HepG2 (cell line): Measurements from ENCODE around the gene FGD4. TPM values are rescaled to one million over a fixed set of nuclear protein-coding genes. Genes with fewer than 3 reads are reported as not detected.

Experiments
- ADNP ChIP-seq: sonication (generic); formaldehyde crosslinking; IDR thresholded peaks from 2 replicates; pipeline ENCODE4 v1.4.0; 2020; ENCODE audit warnings: missing genetic modification reagents
- CEBPB ChIP-seq: IDR thresholded peaks from 2 replicates; pipeline ENCODE4 v1.6.1; 2011; ENCODE audit warnings: low read depth, low read length, improper control_type of control experiment, borderline replicate concordance
- DNMT1 ChIP-seq: sonication (generic); formaldehyde crosslinking; IDR thresholded peaks from 2 replicates; pipeline ENCODE4 v1.5.1; 2020; ENCODE audit warnings: mild to moderate bottlenecking, missing genetic modification reagents
- NFATC3 ChIP-seq: sonication (generic); formaldehyde crosslinking; IDR thresholded peaks from 2 replicates; pipeline ENCODE4 v1.5.1; 2020; ENCODE audit warnings: mild to moderate bottlenecking, missing genetic modification reagents
- NFE2L2 ChIP-seq: fragments of 150-350 bp; IDR thresholded peaks from 2 replicates; pipeline ENCODE4 v1.6.1; 2014; ENCODE audit warnings: low read length
- PRDM10 ChIP-seq: sonication (generic); formaldehyde crosslinking; IDR thresholded peaks from 2 replicates; pipeline ENCODE4 v1.4.0; 2020; ENCODE audit warnings: low read depth, missing genetic modification reagents
- SNRNP70 ChIP-seq: fragments of 200-400 bp; formaldehyde crosslinking; IDR thresholded peaks from 2 replicates; pipeline ENCODE4 v1.6.1; 2017; ENCODE audit warnings: mild to moderate bottlenecking, low read depth, low read length, moderate library complexity
- SPEN ChIP-seq: sonication (generic); formaldehyde crosslinking; IDR thresholded peaks from 2 replicates; pipeline ENCODE4 v1.5.1; 2020; ENCODE audit warnings: low read depth, mild to moderate bottlenecking, missing genetic modification reagents
- XBP1 ChIP-seq: sonication (generic); formaldehyde crosslinking; IDR thresholded peaks from 2 replicates; pipeline ENCODE4 v1.5.0; 2020; ENCODE audit warnings: missing genetic modification reagents
- ZFY ChIP-seq: sonication (generic); formaldehyde crosslinking; IDR thresholded peaks from 2 replicates; pipeline ENCODE4 v1.4.0; 2020; ENCODE audit warnings: missing genetic modification reagents
- ZNF280B ChIP-seq: sonication (generic); formaldehyde crosslinking; IDR thresholded peaks from 2 replicates; pipeline ENCODE4 v1.5.0; 2020; ENCODE audit warnings: missing genetic modification reagents, mild to moderate bottlenecking, borderline replicate concordance
- ZNF503 ChIP-seq: sonication (generic); formaldehyde crosslinking; IDR thresholded peaks from 2 replicates; pipeline ENCODE4 v1.4.0; 2020; ENCODE audit warnings: missing genetic modification reagents
- ZNF557 ChIP-seq: sonication (generic); formaldehyde crosslinking; IDR thresholded peaks from 2 replicates; pipeline ENCODE4 v1.4.0; 2020; ENCODE audit warnings: missing genetic modification reagents
- ZXDC ChIP-seq: sonication (generic); formaldehyde crosslinking; IDR thresholded peaks from 2 replicates; pipeline ENCODE4 v1.5.0; 2020; ENCODE audit warnings: mild to moderate bottlenecking, missing genetic modification reagents
- polyA plus RNA-seq, 8 experiments: library from polyadenylated mRNA; depleted of rRNA in 3 of 8; stranded (reverse) in 7 of 8; unstranded in 1 of 8; fragments of >200 nt; fragmentation: Illumina TruSeq in 4 of 8; extraction: Trizol in 4 of 8; gene quantifications; 2 replicates each; pipeline versions ENCODE4 v1.2.1 to v1.2.3, GENCODE V29; 2011 to 2016; ENCODE audit warnings: low read depth in 4 of 8, missing spikeins in 1 of 8, mixed read lengths in 1 of 8; ENCODE audit not compliant: insufficient read depth in 1 of 8
- total RNA-seq, 5 experiments: library from RNA; depleted of rRNA; stranded (reverse); fragments of >200 nt; fragmentation: Illumina TruSeq; extraction: Trizol; gene quantifications; 2 replicates each; pipeline ENCODE4 v1.2.3, GENCODE V29; 2016; ENCODE audit warnings: low read depth in 1 of 5
- TF ChIP-seq, protein P1 (sequence below): sonication (generic); formaldehyde crosslinking; IDR thresholded peaks from 2 replicates; pipeline ENCODE4 v1.5.0; 2020; ENCODE audit warnings: missing genetic modification reagents
- TF ChIP-seq, protein P2 (sequence below): IDR thresholded peaks from 2 replicates; pipeline ENCODE4 v1.6.1; 2018; ENCODE audit warnings: missing genetic modification reagents

Gene FGD4
- total and polyA plus RNA-seq, 2 of the 13 experiments (the other 11 are each of a cell fraction or from before 2014, with no cell fraction given) = 4.6 to 6.6 TPM

GRCh38 chr12:32399370-32400113 is at the start of gene FGD4 (continued):
- TF ChIP-seq NFATC3 (CRISPR knock-in tag) = no peak
- TF ChIP-seq ZNF557 (CRISPR knock-in tag) = 0 out of 2 replicates have a peak, but pooled peaks have one; percentile 46
- no peak for TF ChIP-seq DNMT1 (CRISPR knock-in tag)
- TF ChIP-seq ZFY (CRISPR knock-in tag) = peak; percentile 24; the same call in 1 of the 2 replicates
- TF ChIP-seq, protein P1, sequence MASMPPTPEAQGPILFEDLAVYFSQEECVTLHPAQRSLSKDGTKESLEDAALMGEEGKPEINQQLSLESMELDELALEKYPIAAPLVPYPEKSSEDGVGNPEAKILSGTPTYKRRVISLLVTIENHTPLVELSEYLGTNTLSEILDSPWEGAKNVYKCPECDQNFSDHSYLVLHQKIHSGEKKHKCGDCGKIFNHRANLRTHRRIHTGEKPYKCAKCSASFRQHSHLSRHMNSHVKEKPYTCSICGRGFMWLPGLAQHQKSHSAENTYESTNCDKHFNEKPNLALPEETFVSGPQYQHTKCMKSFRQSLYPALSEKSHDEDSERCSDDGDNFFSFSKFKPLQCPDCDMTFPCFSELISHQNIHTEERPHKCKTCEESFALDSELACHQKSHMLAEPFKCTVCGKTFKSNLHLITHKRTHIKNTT = no peak
- peak; percentile 59; the same call in 1 of the 2 replicates for TF ChIP-seq ZNF503 (CRISPR knock-in tag)
- TF ChIP-seq ZXDC = no peak
- no peak for TF ChIP-seq NFE2L2
- TF ChIP-seq, protein P2, sequence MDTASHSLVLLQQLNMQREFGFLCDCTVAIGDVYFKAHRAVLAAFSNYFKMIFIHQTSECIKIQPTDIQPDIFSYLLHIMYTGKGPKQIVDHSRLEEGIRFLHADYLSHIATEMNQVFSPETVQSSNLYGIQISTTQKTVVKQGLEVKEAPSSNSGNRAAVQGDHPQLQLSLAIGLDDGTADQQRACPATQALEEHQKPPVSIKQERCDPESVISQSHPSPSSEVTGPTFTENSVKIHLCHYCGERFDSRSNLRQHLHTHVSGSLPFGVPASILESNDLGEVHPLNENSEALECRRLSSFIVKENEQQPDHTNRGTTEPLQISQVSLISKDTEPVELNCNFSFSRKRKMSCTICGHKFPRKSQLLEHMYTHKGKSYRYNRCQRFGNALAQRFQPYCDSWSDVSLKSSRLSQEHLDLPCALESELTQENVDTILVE (CRISPR knock-in tag) = peak; percentile 58; the same call in 1 of the 2 replicates
- TF ChIP-seq SNRNP70 = no peak
- no peak for TF ChIP-seq PRDM10
- peak; percentile 14; the same call in 1 of the 2 replicates for TF ChIP-seq SPEN (CRISPR knock-in tag)
- peak; percentile 74; the same call in 1 of the 2 replicates for TF ChIP-seq ZNF280B (CRISPR knock-in tag)
- TF ChIP-seq CEBPB = no peak
- peak; percentile 56; the same call in 1 of the 2 replicates for TF ChIP-seq ADNP (CRISPR knock-in tag)
- no peak for TF ChIP-seq XBP1 (CRISPR knock-in tag)
